SK-N-SH (cell line): ENCODE data around the gene PCBP3. TPM values are rescaled to one million over a fixed set of nuclear protein-coding genes. Genes with fewer than 3 reads are reported as not detected.
"Not testable (repeated sequence)": the region's sequence is repeated elsewhere in the genome, so short reads cannot be mapped to it uniquely, and the experiment has no call there.

Experiments
- CTCF ChIA-PET: fragments of 300-600, 350-600 bp; formaldehyde crosslinking; extraction: SDS; loops from one replicate; lab custom pipeline; 2021; lab: Yijun Ruan, JAX
- POLR2A ChIA-PET: fragments of 350-600 bp; sonication (Branson Sonifier 250); formaldehyde crosslinking; extraction: SDS; loops from one replicate; lab custom pipeline; 2020; ENCODE audit warnings: antibody characterized with exemption, inconsistent platforms; lab: Yijun Ruan, JAX
- DNase-seq: peaks from one replicate; pipeline ENCODE4 v3.0.0; 2012
- H2AFZ ChIP-seq: fragments of 200-600 bp; sonication (generic); 2 replicates; pipeline ENCODE4 v1.8.1; 2016; ENCODE audit warnings: antibody characterized with exemption, mild to moderate bottlenecking, low read depth
- H3F3A ChIP-seq: fragments of 200-600 bp; sonication (generic); replicated peaks from 2 replicates; pipeline ENCODE3; 2016; ENCODE audit warnings: antibody characterized with exemption, mild to moderate bottlenecking; ENCODE audit not compliant: insufficient read depth
- H3K27ac ChIP-seq, 2 experiments: fragments of 200-500 bp in 1 of 2; fragments of 200-600 bp in 1 of 2; sonication (Bioruptor generic) in 1 of 2; sonication (generic), shearing (Covaris generic) in 1 of 2; 2 replicates each; pipeline versions ENCODE4 v1.5.1 to v1.6.1; 2014 to 2016; ENCODE audit warnings: low read depth in 2 of 2, inconsistent platforms in 1 of 2, low read length in 1 of 2, mild to moderate bottlenecking in 1 of 2, mixed read lengths in 1 of 2
- H3K27me3 ChIP-seq: fragments of 200-600 bp; sonication (generic), shearing (Covaris generic); 2 replicates; pipeline ENCODE4 v1.6.1; 2016; ENCODE audit warnings: mixed run types; ENCODE audit not compliant: insufficient read depth
- H3K36me3 ChIP-seq, 2 experiments: fragments of 200-500 bp in 1 of 2; fragments of 200-600 bp in 1 of 2; sonication (Bioruptor generic) in 1 of 2; sonication (generic) in 1 of 2; replicated peaks in 1 of 2; 2 replicates each; pipeline versions ENCODE3 to v1.5.1; 2014 to 2016; ENCODE audit warnings: low read length in 1 of 2, mild to moderate bottlenecking in 1 of 2; ENCODE audit not compliant: insufficient read depth in 2 of 2, control insufficient read depth in 1 of 2
- H3K4me1 ChIP-seq, 2 experiments: fragments of 200-500 bp in 1 of 2; fragments of 200-600 bp in 1 of 2; sonication (Bioruptor generic) in 1 of 2; sonication (generic), shearing (Covaris generic) in 1 of 2; 2 replicates each; pipeline versions ENCODE4 v1.5.1 to v1.6.1; 2014 to 2016; ENCODE audit warnings: low read depth in 1 of 2, low read length in 1 of 2, mixed run types in 1 of 2; ENCODE audit not compliant: insufficient read depth in 2 of 2, control insufficient read depth in 1 of 2
- H3K4me2 ChIP-seq: fragments of 200-600 bp; sonication (generic), shearing (Covaris generic); 2 replicates; pipeline ENCODE4 v1.6.1; 2017; ENCODE audit warnings: mixed run types
- H3K4me3 ChIP-seq, 2 experiments: fragments of 200-500 bp in 1 of 2; fragments of 200-600 bp in 1 of 2; sonication (Bioruptor generic) in 1 of 2; sonication (generic), shearing (Covaris generic) in 1 of 2; 2 replicates each; pipeline versions ENCODE4 v1.5.1 to v1.8.1; 2014 to 2016; ENCODE audit warnings: low read depth in 2 of 2, inconsistent platforms in 1 of 2, low read length in 1 of 2, mild to moderate bottlenecking in 1 of 2, mixed read lengths in 1 of 2, moderate library complexity in 1 of 2
- H3K79me2 ChIP-seq: fragments of 200-600 bp; sonication (generic); 2 replicates; pipeline ENCODE4 v1.8.1; 2017; ENCODE audit warnings: mild to moderate bottlenecking; ENCODE audit not compliant: insufficient read depth
- H3K9ac ChIP-seq: fragments of 200-600 bp; sonication (generic); 2 replicates; pipeline ENCODE4 v1.6.1; 2017; ENCODE audit warnings: mixed run types
- H3K9me2 ChIP-seq: fragments of 200-600 bp; sonication (generic); 2 replicates; pipeline ENCODE4 v1.6.1; 2017; ENCODE audit warnings: mixed run types
- H3K9me3 ChIP-seq: fragments of 200-600 bp; sonication (generic); 2 replicates; pipeline ENCODE4 v1.6.1; 2017; ENCODE audit warnings: mixed run types, mild to moderate bottlenecking, moderate library complexity
- H4K20me1 ChIP-seq: fragments of 200-600 bp; sonication (generic); 2 replicates; pipeline ENCODE4 v1.6.1; 2017; ENCODE audit warnings: mild to moderate bottlenecking, mixed run types; ENCODE audit not compliant: insufficient read depth
- CHD2 ChIP-seq: fragments of 150-350 bp; IDR thresholded peaks from 2 replicates; pipeline ENCODE4 v1.6.1; 2018; ENCODE audit warnings: low read length; ENCODE audit not compliant: partially characterized antibody
- CTCF ChIP-seq: fragments of 200-600 bp; sonication (generic); IDR thresholded peaks from 2 replicates; pipeline ENCODE4 v1.6.1; 2017; ENCODE audit warnings: antibody characterized with exemption, mild to moderate bottlenecking, moderate library complexity
- ELF1 ChIP-seq: IDR thresholded peaks from 2 replicates; pipeline ENCODE4 v1.4.0; 2012
- EP300 ChIP-seq, 2 experiments: IDR thresholded peaks; 2 replicates each; pipeline versions ENCODE4 v1.4.0 to v1.6.1; 2012; ENCODE audit warnings: borderline replicate concordance in 1 of 2, low read depth in 1 of 2, low read length in 1 of 2
- FOXJ3 ChIP-seq: sonication (generic); formaldehyde crosslinking; IDR thresholded peaks from 2 replicates; pipeline ENCODE4 v1.5.1; 2020; ENCODE audit warnings: mild to moderate bottlenecking, missing genetic modification reagents
- JUND ChIP-seq: IDR thresholded peaks from 2 replicates; pipeline ENCODE4 v1.4.0; 2012
- MEF2A ChIP-seq: IDR thresholded peaks from 2 replicates; pipeline ENCODE4 v1.4.0; 2012; ENCODE audit warnings: low read depth, borderline replicate concordance
- NRF1 ChIP-seq: IDR thresholded peaks from 2 replicates; pipeline ENCODE4 v1.6.1; 2012; ENCODE audit warnings: low read depth, mild to moderate bottlenecking, low read length
- POLR2AphosphoS5 ChIP-seq: IDR thresholded peaks from 2 replicates; pipeline ENCODE4 v1.6.1; 2012; ENCODE audit warnings: low read depth, low read length
- REST ChIP-seq: IDR thresholded peaks from 2 replicates; pipeline ENCODE4 v1.6.1; 2012; ENCODE audit warnings: mild to moderate bottlenecking, low read depth, low read length, moderate library complexity
- SMC3 ChIP-seq: IDR thresholded peaks from 2 replicates; pipeline ENCODE4 v1.6.1; 2012; ENCODE audit warnings: low read depth, low read length, improper control_type of control experiment
- TEAD4 ChIP-seq: IDR thresholded peaks from 2 replicates; pipeline ENCODE4 v1.4.0; 2012; ENCODE audit warnings: mild to moderate bottlenecking, borderline replicate concordance; ENCODE audit not compliant: insufficient read depth
- WGBS: methylation state at CpG from one replicate; pipeline ENCODE4 v1.1.6; 2017; ENCODE audit warnings: low lambda C conversion rate; 5-methylcytosine and 5-hydroxymethylcytosine counted together
- polyA plus RNA-seq, 3 experiments: library from polyadenylated mRNA; depleted of rRNA; stranded (reverse); fragments of >200 nt; gene quantifications; 2 replicates each; pipeline ENCODE4 v1.2.3, GENCODE V29; 2012
- TF ChIP-seq, protein P1 (sequence below): IDR thresholded peaks from 2 replicates; pipeline ENCODE4; 2012

Gene PCBP3
- polyA plus RNA-seq, 1 of the 3 experiments (the other 2 are of a cell fraction) = 9.5 TPM

GRCh38 chr21:45850181-45850580 is 206.7 kb downstream of the PCBP3 start (continued):
- TF ChIP-seq REST (no peak), NRF1 (no peak), CHD2 (no peak), MEF2A (no peak), CTCF (no peak), EP300 (IDR thresholded peaks at IDR 0.05; ENCODE audit: borderline replicate concordance in 1 of 2, low read depth in 1 of 2, low read length in 1 of 2) (no peak)

- H3K9ac ChIP-seq, H3K9me2 ChIP-seq, DNase-seq, POLR2A ChIA-PET, H3K27ac ChIP-seq, H3K4me1 ChIP-seq, H3K4me2 ChIP-seq, H3K4me3 ChIP-seq, H4K20me1 ChIP-seq, H3K79me2 ChIP-seq, H3K9me3 ChIP-seq, H3K27me3 ChIP-seq, H3F3A ChIP-seq, H2AFZ ChIP-seq, H3K36me3 ChIP-seq: not testable (repeated sequence)
- 62% methylated on average over 4 of the region's 5 CpGs for WGBS
- CTCF ChIA-PET = interaction anchor here (1.4 kb wide), 1 partner anchor 32 kb away, joined by 4 read pairs; no protein-coding TSS in a partner anchor
Observed at GRCh38 chr21:45852386-45852785, 208.9 kb downstream of the PCBP3 start.

DNA sequence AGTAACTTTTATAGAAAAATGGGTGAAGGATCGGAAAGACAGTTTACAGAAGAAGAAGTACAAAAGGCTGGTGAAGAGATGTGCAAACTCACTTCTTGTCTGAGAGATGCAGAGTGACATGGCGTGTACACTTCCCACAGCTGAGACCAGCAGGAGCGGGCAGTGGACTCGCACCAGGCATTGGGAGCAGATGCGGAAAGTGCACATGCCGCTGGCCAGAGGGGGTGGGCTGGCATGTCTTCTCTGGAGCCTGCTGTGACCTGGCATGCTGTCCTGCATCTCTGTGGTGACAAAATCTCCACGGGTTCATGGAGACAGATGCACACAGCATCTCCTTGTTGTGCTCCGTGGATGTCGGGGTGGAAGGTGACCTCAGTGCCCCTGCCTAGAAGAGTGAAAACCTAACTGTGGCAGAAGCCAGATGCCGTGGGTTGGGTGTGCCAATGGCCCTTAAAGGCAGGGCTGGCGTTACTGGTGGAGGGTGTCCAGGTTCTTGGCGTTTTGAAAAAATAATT is 209.4 kb downstream of the PCBP3 start:
- H2AFZ ChIP-seq = no peak overlapping the region
- H3K9me3 ChIP-seq = no peaks in the 10 kb centered on the region
- H3K9me2 ChIP-seq = no peaks in the 10 kb centered on the region
- no peak for TF ChIP-seq ELF1
- no peak for TF ChIP-seq JUND
- TF ChIP-seq, protein P1, sequence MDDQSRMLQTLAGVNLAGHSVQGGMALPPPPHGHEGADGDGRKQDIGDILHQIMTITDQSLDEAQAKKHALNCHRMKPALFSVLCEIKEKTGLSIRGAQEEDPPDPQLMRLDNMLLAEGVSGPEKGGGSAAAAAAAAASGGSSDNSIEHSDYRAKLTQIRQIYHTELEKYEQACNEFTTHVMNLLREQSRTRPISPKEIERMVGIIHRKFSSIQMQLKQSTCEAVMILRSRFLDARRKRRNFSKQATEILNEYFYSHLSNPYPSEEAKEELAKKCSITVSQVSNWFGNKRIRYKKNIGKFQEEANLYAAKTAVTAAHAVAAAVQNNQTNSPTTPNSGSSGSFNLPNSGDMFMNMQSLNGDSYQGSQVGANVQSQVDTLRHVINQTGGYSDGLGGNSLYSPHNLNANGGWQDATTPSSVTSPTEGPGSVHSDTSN = no peak
- TF ChIP-seq SMC3 = no peak
- no peak for TF ChIP-seq REST
- no peak for TF ChIP-seq FOXJ3
- no peak for TF ChIP-seq TEAD4
- TF ChIP-seq POLR2AphosphoS5 = no peak
- no peak overlapping the region for H3K27ac ChIP-seq
- no peak for DNase-seq
- no peaks in the 10 kb centered on the region for H3K27me3 ChIP-seq
- no peaks in the 10 kb centered on the region for H3F3A ChIP-seq
- H4K20me1 ChIP-seq = no peaks in the 10 kb centered on the region
- ChIA-PET POLR2A (no interaction called here), CTCF (no interaction called here)
- no peaks in the 10 kb centered on the region for H3K79me2 ChIP-seq
- no peaks in the 10 kb centered on the region; a peak in 1 of 4 replicates for H3K4me1 ChIP-seq
- WGBS = 86% methylated on average over 9 of the region's 12 CpGs
- no peak overlapping the region for H3K9ac ChIP-seq
- H3K36me3 ChIP-seq = peaks cover 0 to 5% of the 10 kb centered on the region in 2 experiments
- no peak overlapping the region for H3K4me2 ChIP-seq
- no peak overlapping the region for H3K4me3 ChIP-seq
